Measurements from ENCODE around the gene FGF10. TPM values are rescaled to one million over a fixed set of nuclear protein-coding genes. Genes with fewer than 3 reads are reported as not detected.

Gene FGF10
- total RNA-seq, 2 experiments from 2014 or later, result not detected

- no peaks in the 10 kb centered on the region for H3K36me3 Mint-ChIP-seq
- H3K4me1 Mint-ChIP-seq (ENCODE audit: low read depth), result no peaks in the 10 kb centered on the region
- no peak overlapping the region for H3K4me3 Mint-ChIP-seq
- CTCF ChIA-PET, result no interaction called here
- H3K27me3 Mint-ChIP-seq, result peaks cover 19% of the 10 kb centered on the region
- no peak overlapping the region for H3K27ac Mint-ChIP-seq
- H3K9me3 Mint-ChIP-seq, result no peaks in the 10 kb centered on the region
- POLR2A ChIA-PET, result no interaction called here
- intact Hi-C loops (cut with micrococcal nuclease), result no loop called here
- no peak for DNase-seq
Observed at GRCh38 chr5:44384816-44385215, 4.4 kb downstream of the FGF10 start.

GRCh38 chr5:44382894-44383293, 6.3 kb downstream of the FGF10 start:
- intact Hi-C loops (cut with micrococcal nuclease), result no loop called here
- Mint-ChIP-seq H3K4me3 (no peak overlapping the region), H3K27ac (no peak overlapping the region), H3K9me3 (no peaks in the 10 kb centered on the region), H3K4me1 (ENCODE audit: low read depth) (no peaks in the 10 kb centered on the region), H3K27me3 (peaks cover 9% of the 10 kb centered on the region), H3K36me3 (no peaks in the 10 kb centered on the region)
- no peak for DNase-seq
- CTCF ChIA-PET, result no interaction called here
- POLR2A ChIA-PET, result no interaction called here

GRCh38 chr5:44377057-44377456, 12.2 kb downstream of the FGF10 start:
- Mint-ChIP-seq H3K4me3 (no peak overlapping the region), H3K9me3 (peaks cover 3% of the 10 kb centered on the region), H3K27ac (no peak overlapping the region), H3K36me3 (no peaks in the 10 kb centered on the region), H3K27me3 (no peaks in the 10 kb centered on the region), H3K4me1 (ENCODE audit: low read depth) (no peaks in the 10 kb centered on the region)
- DNase-seq, result no peak
- CTCF ChIA-PET, result no interaction called here
- POLR2A ChIA-PET, result no interaction called here
- intact Hi-C loops (cut with micrococcal nuclease), result no loop called here

- CTCF ChIA-PET, result no interaction called here
- no peak for DNase-seq
- Mint-ChIP-seq H3K27me3 (no peaks in the 10 kb centered on the region), H3K36me3 (no peaks in the 10 kb centered on the region), H3K27ac (no peak overlapping the region), H3K4me3 (no peak overlapping the region), H3K9me3 (peaks cover 8% of the 10 kb centered on the region), H3K4me1 (ENCODE audit: low read depth) (no peaks in the 10 kb centered on the region)
- POLR2A ChIA-PET, result no interaction called here
- intact Hi-C loops (cut with micrococcal nuclease), result no loop called here
Observed at GRCh38 chr5:44372028-44372427, 17.2 kb downstream of the FGF10 start.

- ChIA-PET CTCF (no interaction called here), POLR2A (no interaction called here)
- Mint-ChIP-seq H3K36me3 (no peaks in the 10 kb centered on the region), H3K27me3 (no peaks in the 10 kb centered on the region), H3K4me3 (no peak overlapping the region), H3K4me1 (ENCODE audit: low read depth) (no peaks in the 10 kb centered on the region), H3K9me3 (peaks cover 5% of the 10 kb centered on the region), H3K27ac (no peak overlapping the region)
- intact Hi-C loops (cut with micrococcal nuclease), result no loop called here
- DNase-seq, result no peak
Observed at GRCh38 chr5:44367203-44367602, 22.0 kb downstream of the FGF10 start.

- ChIA-PET CTCF (no interaction called here), POLR2A (no interaction called here)
- Mint-ChIP-seq H3K27me3 (no peaks in the 10 kb centered on the region), H3K4me1 (ENCODE audit: low read depth) (no peaks in the 10 kb centered on the region), H3K27ac (no peak overlapping the region), H3K9me3 (peaks cover 5% of the 10 kb centered on the region), H3K36me3 (no peaks in the 10 kb centered on the region), H3K4me3 (no peak overlapping the region)
- intact Hi-C loops (cut with micrococcal nuclease), result no loop called here
- no peak for DNase-seq
Observed at GRCh38 chr5:44365345-44365744, 23.9 kb downstream of the FGF10 start.

DNA sequence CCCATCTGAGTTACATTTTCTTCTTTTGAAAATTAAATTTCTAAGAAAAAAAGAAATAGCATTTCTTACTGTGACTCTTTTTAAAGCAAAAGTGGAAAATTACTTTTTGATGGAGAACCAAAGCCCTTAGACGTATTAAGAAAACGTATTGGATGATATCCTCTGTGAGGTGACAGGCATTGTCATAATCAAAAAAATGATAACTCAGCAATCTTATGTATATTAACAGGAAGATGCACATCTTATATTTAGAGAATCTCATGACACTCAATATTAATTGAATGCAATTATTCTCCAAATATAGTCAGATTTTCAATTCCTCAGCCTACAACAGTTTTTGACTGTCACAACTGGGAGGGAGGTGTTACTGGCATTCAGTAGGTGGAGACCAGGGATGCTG, 25.1 kb downstream of the FGF10 start:
- Mint-ChIP-seq H3K27me3 (no peaks in the 10 kb centered on the region), H3K9me3 (peaks cover 2% of the 10 kb centered on the region), H3K4me3 (no peak overlapping the region), H3K4me1 (ENCODE audit: low read depth) (no peaks in the 10 kb centered on the region), H3K36me3 (no peaks in the 10 kb centered on the region), H3K27ac (no peak overlapping the region)
- CTCF ChIA-PET, result no interaction called here
- POLR2A ChIA-PET, result no interaction called here
- intact Hi-C loops (cut with micrococcal nuclease), result no loop called here
- DNase-seq, result no peak

DNA sequence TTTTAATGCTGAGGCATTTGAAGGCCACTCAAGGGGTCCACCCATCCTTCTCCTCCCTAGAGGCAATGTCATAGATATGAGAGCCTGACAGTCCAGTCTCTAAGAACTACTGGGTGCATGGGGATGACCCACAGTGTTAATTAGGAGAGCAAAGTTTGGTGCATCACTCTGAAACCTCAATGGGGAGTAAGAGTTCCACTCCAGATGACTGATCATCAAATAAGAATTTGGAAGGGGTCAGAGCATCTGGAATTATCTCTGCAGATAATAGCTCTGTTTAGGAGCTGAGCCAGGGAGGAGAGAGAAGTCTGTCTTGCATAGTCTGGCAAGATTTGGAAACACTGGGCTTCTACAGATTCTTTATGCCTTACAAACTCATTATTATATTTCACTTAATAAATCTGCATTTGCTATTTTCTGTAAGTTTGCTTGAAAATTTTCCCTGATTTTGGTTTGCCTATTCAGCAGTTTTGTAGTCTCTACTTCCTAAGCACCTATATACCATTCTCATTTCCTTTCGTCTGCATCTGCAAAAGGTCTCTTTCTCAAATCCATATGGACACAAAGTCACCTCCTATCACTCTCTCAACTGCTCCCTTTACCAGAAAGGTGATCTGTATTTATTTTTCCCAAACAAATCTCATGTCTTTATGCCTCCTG, 27.7 kb downstream of the FGF10 start:
- H3K4me3 Mint-ChIP-seq, result no peak overlapping the region
- peaks cover 2% of the 10 kb centered on the region for H3K9me3 Mint-ChIP-seq
- no peaks in the 10 kb centered on the region for H3K27me3 Mint-ChIP-seq
- CTCF ChIA-PET, result no interaction called here
- H3K27ac Mint-ChIP-seq, result no peak overlapping the region
- POLR2A ChIA-PET, result no interaction called here
- no peak for DNase-seq
- H3K36me3 Mint-ChIP-seq, result no peaks in the 10 kb centered on the region
- H3K4me1 Mint-ChIP-seq (ENCODE audit: low read depth), result no peaks in the 10 kb centered on the region
- intact Hi-C loops (cut with micrococcal nuclease), result no loop called here

GRCh38 chr5:44360919-44361318, 28.3 kb downstream of the FGF10 start:
- POLR2A ChIA-PET, result interaction anchor here (0.5 kb wide), 1 partner anchor 1795 kb away, joined by 4 read pairs; no protein-coding TSS in a partner anchor
- no peaks in the 10 kb centered on the region for H3K4me1 Mint-ChIP-seq (ENCODE audit: low read depth)
- CTCF ChIA-PET, result no interaction called here

DNA sequence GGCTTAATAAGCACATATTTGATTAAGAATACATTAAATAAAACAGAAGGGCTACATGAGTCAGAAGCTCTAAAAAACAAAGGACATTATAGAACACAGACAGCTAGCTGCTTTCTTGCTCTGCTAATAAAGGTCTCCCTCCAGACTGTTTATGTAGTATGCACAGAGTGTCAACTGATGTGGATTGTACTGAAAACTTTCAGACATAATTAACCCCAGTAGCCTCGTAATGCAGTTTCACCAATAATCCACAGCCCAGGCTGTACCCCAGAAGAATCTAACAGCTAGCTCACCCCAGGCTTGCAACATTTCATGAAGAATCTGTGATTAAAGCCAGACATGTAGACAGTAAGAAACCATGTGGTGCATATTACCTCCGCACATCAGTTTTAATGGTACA, 30.8 kb downstream of the FGF10 start:
- Mint-ChIP-seq H3K9me3 (peaks cover 2% of the 10 kb centered on the region), H3K4me1 (ENCODE audit: low read depth) (no peaks in the 10 kb centered on the region), H3K27ac (no peak overlapping the region), H3K27me3 (no peaks in the 10 kb centered on the region), H3K36me3 (no peaks in the 10 kb centered on the region), H3K4me3 (no peak overlapping the region)
- CTCF ChIA-PET, result no interaction called here
- POLR2A ChIA-PET, result no interaction called here
- intact Hi-C loops (cut with micrococcal nuclease), result no loop called here
- no peak for DNase-seq

More at GRCh38 chr5:44360919-44361318, 28.3 kb downstream of the FGF10 start:
- no peak for DNase-seq
- Mint-ChIP-seq H3K27ac (no peak overlapping the region), H3K36me3 (no peaks in the 10 kb centered on the region), H3K9me3 (peaks cover 2% of the 10 kb centered on the region), H3K27me3 (no peaks in the 10 kb centered on the region), H3K4me3 (no peak overlapping the region)
- intact Hi-C loops (cut with micrococcal nuclease), result no loop called here

DNA sequence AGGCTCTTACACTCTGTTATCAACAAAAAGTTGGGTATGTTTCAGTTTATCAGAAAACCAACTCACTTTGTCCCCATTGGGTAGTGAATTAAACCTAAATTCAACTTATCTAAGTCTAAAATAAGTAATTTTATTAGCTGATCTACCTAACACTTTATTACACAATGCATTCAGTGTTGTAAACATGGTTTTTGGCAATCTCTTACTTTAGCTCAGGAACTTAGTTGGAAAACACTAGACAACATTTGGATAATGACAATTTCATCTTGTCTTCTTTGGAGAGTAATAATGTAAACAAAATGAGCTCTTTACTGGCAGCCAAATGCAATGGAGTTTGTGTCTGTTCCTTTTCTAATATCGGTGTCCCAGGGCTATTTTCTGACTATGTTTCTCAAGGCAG, 33.0 kb downstream of the FGF10 start:
- DNase-seq, result no peak
- intact Hi-C loops (cut with micrococcal nuclease), result no loop called here
- Mint-ChIP-seq H3K9me3 (peaks cover 2% of the 10 kb centered on the region), H3K27ac (no peak overlapping the region), H3K4me1 (ENCODE audit: low read depth) (no peaks in the 10 kb centered on the region), H3K27me3 (no peaks in the 10 kb centered on the region), H3K36me3 (no peaks in the 10 kb centered on the region), H3K4me3 (no peak overlapping the region)
- POLR2A ChIA-PET, result no interaction called here
- CTCF ChIA-PET, result no interaction called here

DNA sequence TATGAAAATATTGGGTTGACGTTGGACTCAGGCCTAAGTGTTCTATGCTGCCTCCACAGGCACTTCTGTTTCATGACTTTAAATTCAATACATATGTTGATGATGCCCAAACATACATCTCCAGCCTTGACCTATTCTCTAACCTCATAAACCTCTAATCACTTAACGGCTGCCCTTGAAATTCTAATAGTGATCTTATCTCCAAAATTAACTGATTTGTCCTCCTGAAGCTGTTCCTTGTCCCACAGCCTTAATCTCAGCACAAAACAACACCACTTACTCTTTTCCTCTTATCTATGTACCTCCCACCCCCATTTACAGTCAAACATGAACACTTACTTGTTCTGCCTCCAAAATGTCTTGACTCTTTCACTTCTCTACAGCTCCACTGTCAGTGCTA, 43.3 kb downstream of the FGF10 start:
- intact Hi-C loops (cut with micrococcal nuclease), result no loop called here
- no peak for DNase-seq
- Mint-ChIP-seq H3K4me3 (no peak overlapping the region), H3K36me3 (no peaks in the 10 kb centered on the region), H3K27ac (no peak overlapping the region), H3K4me1 (ENCODE audit: low read depth) (no peaks in the 10 kb centered on the region), H3K9me3 (peaks cover 3% of the 10 kb centered on the region), H3K27me3 (no peaks in the 10 kb centered on the region)
- ChIA-PET POLR2A (no interaction called here), CTCF (interaction anchor here (1.4 kb wide), 1 partner anchor 13 kb away, joined by 3 read pairs; no protein-coding TSS in a partner anchor)

DNA sequence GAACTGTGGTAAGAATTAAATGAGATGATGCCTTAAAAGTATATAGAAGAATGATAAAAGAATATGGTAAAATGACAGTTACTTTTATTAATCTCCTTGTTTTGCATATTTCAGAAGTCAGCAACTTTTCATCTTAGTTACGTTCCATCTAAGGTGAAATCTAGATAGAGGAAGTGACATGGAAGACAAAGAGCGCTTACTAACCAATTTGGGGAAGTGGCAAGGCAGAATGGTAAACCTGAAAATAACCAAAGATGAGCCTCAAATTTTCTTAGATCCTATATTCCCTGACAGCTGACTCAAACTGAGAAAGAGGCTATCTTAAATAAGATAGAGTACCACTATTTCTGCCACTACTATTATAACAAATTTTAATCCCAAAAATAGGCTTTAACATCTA, 52.5 kb downstream of the FGF10 start:
- DNase-seq, result no peak
- Mint-ChIP-seq H3K27ac (no peak overlapping the region), H3K4me3 (no peak overlapping the region), H3K4me1 (ENCODE audit: low read depth) (no peaks in the 10 kb centered on the region), H3K36me3 (no peaks in the 10 kb centered on the region), H3K9me3 (no peaks in the 10 kb centered on the region), H3K27me3 (no peaks in the 10 kb centered on the region)
- ChIA-PET CTCF (no interaction called here), POLR2A (no interaction called here)
- intact Hi-C loops (cut with micrococcal nuclease), result no loop called here
